HepG2 (cell line): ENCODE measurements around the gene PIF1. TPM values are rescaled to one million over a fixed set of nuclear protein-coding genes. Genes with fewer than 3 reads are reported as not detected.

Experiments used
- DZIP1 ChIP-seq: sonication (generic); formaldehyde crosslinking; IDR thresholded peaks from 2 replicates; pipeline ENCODE4 v1.5.0; 2020; ENCODE audit warnings: mild to moderate bottlenecking, missing genetic modification reagents
- EHMT2 ChIP-seq: fragments of 200-600 bp; sonication (generic); IDR thresholded peaks from 2 replicates; pipeline ENCODE4 v1.7.0; 2017; ENCODE audit warnings: antibody characterized with exemption, low read depth, low read length, borderline replicate concordance
- ETS1 ChIP-seq: sonication (generic); formaldehyde crosslinking; IDR thresholded peaks from 2 replicates; pipeline ENCODE4 v1.4.0; 2020; ENCODE audit warnings: missing genetic modification reagents
- HNRNPL ChIP-seq: fragments of 200-400 bp; formaldehyde crosslinking; IDR thresholded peaks from 2 replicates; pipeline ENCODE4 v1.6.1; 2017; ENCODE audit warnings: mild to moderate bottlenecking, low read depth, low read length
- KDM4B ChIP-seq: sonication (generic); formaldehyde crosslinking; IDR thresholded peaks from 2 replicates; pipeline ENCODE4 v1.4.0; 2020; ENCODE audit warnings: missing genetic modification reagents
- NRL ChIP-seq: sonication (generic); formaldehyde crosslinking; IDR thresholded peaks from 2 replicates; pipeline ENCODE4 v1.5.0; 2020; ENCODE audit warnings: missing genetic modification reagents, mild to moderate bottlenecking, moderate library complexity, borderline replicate concordance
- POLR2AphosphoS5 ChIP-seq: IDR thresholded peaks from 2 replicates; pipeline ENCODE4 v1.6.1; 2012; ENCODE audit warnings: low read depth, low read length
- RELA ChIP-seq: sonication (generic); formaldehyde crosslinking; IDR thresholded peaks from 2 replicates; pipeline ENCODE4 v1.4.0; 2020; ENCODE audit warnings: missing genetic modification reagents
- TBX3 ChIP-seq: fragments of 450-650 bp; IDR thresholded peaks from 2 replicates; pipeline ENCODE4 v1.6.1; 2017; ENCODE audit warnings: antibody characterized with exemption, mild to moderate bottlenecking, inconsistent platforms, borderline replicate concordance
- TEAD2 ChIP-seq: sonication (generic); formaldehyde crosslinking; IDR thresholded peaks from 2 replicates; pipeline ENCODE4 v1.9.0; 2021; ENCODE audit warnings: missing genetic modification reagents
- TFAP4 ChIP-seq: sonication (generic); IDR thresholded peaks from 2 replicates; pipeline ENCODE4 v1.6.1; 2016; ENCODE audit warnings: low read depth, borderline replicate concordance
- THRA ChIP-seq: sonication (generic); formaldehyde crosslinking; IDR thresholded peaks from 2 replicates; pipeline ENCODE4 v1.4.0; 2020; ENCODE audit warnings: missing genetic modification reagents, borderline replicate concordance
- TOE1 ChIP-seq: sonication (generic); formaldehyde crosslinking; IDR thresholded peaks from 2 replicates; pipeline ENCODE4 v1.4.0; 2020; ENCODE audit warnings: mild to moderate bottlenecking, missing genetic modification reagents
- ZFP90 ChIP-seq: sonication (generic); formaldehyde crosslinking; IDR thresholded peaks from 2 replicates; pipeline ENCODE4 v1.8.0; 2022; ENCODE audit warnings: missing genetic modification reagents, mild to moderate bottlenecking, inconsistent platforms, borderline replicate concordance
- ZFX ChIP-seq: sonication (generic); formaldehyde crosslinking; IDR thresholded peaks from 2 replicates; pipeline ENCODE4 v1.4.0; 2020; ENCODE audit warnings: mild to moderate bottlenecking, low read depth, missing genetic modification reagents, moderate library complexity
- ZNF18 ChIP-seq: sonication (generic); formaldehyde crosslinking; IDR thresholded peaks from 2 replicates; pipeline ENCODE4 v1.8.0; 2022; ENCODE audit warnings: mild to moderate bottlenecking, missing genetic modification reagents; ENCODE audit not compliant: insufficient replicate concordance
- ZNF225 ChIP-seq: sonication (generic); formaldehyde crosslinking; IDR thresholded peaks from 2 replicates; pipeline ENCODE4 v1.4.0; 2020; ENCODE audit warnings: mild to moderate bottlenecking, missing genetic modification reagents
- ZNF329 ChIP-seq: sonication (generic); formaldehyde crosslinking; IDR thresholded peaks from 2 replicates; pipeline ENCODE4 v1.9.0; 2021; ENCODE audit warnings: low read depth, mild to moderate bottlenecking, missing genetic modification reagents
- ZNF589 ChIP-seq: sonication (generic); formaldehyde crosslinking; conservative IDR thresholded peaks from 2 replicates; pipeline ENCODE4 v1.8.0; 2022; ENCODE audit warnings: mild to moderate bottlenecking, moderate library complexity, missing genetic modification reagents
- ZNF775 ChIP-seq: sonication (generic); formaldehyde crosslinking; IDR thresholded peaks from 2 replicates; pipeline ENCODE4 v1.4.0; 2020; ENCODE audit warnings: missing genetic modification reagents, mild to moderate bottlenecking, moderate library complexity, borderline replicate concordance
- ZSCAN30 ChIP-seq: sonication (generic); formaldehyde crosslinking; IDR thresholded peaks from 2 replicates; pipeline ENCODE4 v1.5.0; 2020; ENCODE audit warnings: mild to moderate bottlenecking, missing genetic modification reagents
- polyA plus RNA-seq, 8 experiments: library from polyadenylated mRNA; depleted of rRNA in 3 of 8; stranded (reverse) in 7 of 8; unstranded in 1 of 8; fragments of >200 nt; fragmentation: Illumina TruSeq in 4 of 8; extraction: Trizol in 4 of 8; gene quantifications; 2 replicates each; pipeline versions ENCODE4 v1.2.1 to v1.2.3, GENCODE V29; 2011 to 2016; ENCODE audit warnings: low read depth in 4 of 8, missing spikeins in 1 of 8, mixed read lengths in 1 of 8; ENCODE audit not compliant: insufficient read depth in 1 of 8
- total RNA-seq, 5 experiments: library from RNA; depleted of rRNA; stranded (reverse); fragments of >200 nt; fragmentation: Illumina TruSeq; extraction: Trizol; gene quantifications; 2 replicates each; pipeline ENCODE4 v1.2.3, GENCODE V29; 2016; ENCODE audit warnings: low read depth in 1 of 5

Gene PIF1
- total and polyA plus RNA-seq, 2 of the 13 experiments (the other 11 are each of a cell fraction or from before 2014, with no cell fraction given): 18.5 to 19.7 TPM

- TF ChIP-seq ZNF329 (CRISPR knock-in tag) (no peak), ETS1 (CRISPR knock-in tag) (0 out of 2 replicates have a peak, but pooled peaks have one; percentile 13), KDM4B (CRISPR knock-in tag) (no peak), ZNF18 (peak; percentile 66), ZSCAN30 (CRISPR knock-in tag) (no peak), ZNF589 (CRISPR knock-in tag) (no peak), TFAP4 (no peak), DZIP1 (CRISPR knock-in tag) (no peak), NRL (CRISPR knock-in tag) (peak; percentile 40; the same call in 1 of the 2 replicates), ZFP90 (CRISPR knock-in tag) (no peak), ZNF225 (CRISPR knock-in tag) (0 out of 2 replicates have a peak, but pooled peaks have one; percentile 31), RELA (CRISPR knock-in tag) (no peak), ZNF775 (no peak), HNRNPL (0 out of 2 replicates have a peak, but pooled peaks have one; percentile 18), TEAD2 (CRISPR knock-in tag) (no peak), TOE1 (CRISPR knock-in tag) (no peak), TBX3 (no peak), THRA (CRISPR knock-in tag) (no peak), POLR2AphosphoS5 (peak; percentile 71), ZFX (CRISPR knock-in tag) (peak; percentile 84), EHMT2 (peak; percentile 55; the same call in 1 of the 2 replicates)
Observed at GRCh38 chr15:64825431-64826294, at the start of gene PIF1 (continued).
